ENCODE data around the gene COPZ2. TPM values are rescaled to one million over a fixed set of nuclear protein-coding genes. Genes with fewer than 3 reads are reported as not detected.
"Not testable (repeated sequence)": the region's sequence is repeated elsewhere in the genome, so short reads cannot be mapped to it uniquely, and the experiment has no call there.

Gene COPZ2
- total and polyA plus RNA-seq, 2 donors (not counting 1 experiment from before 2014, with no cell fraction given) = 1.0 to 2.3 TPM

DNA sequence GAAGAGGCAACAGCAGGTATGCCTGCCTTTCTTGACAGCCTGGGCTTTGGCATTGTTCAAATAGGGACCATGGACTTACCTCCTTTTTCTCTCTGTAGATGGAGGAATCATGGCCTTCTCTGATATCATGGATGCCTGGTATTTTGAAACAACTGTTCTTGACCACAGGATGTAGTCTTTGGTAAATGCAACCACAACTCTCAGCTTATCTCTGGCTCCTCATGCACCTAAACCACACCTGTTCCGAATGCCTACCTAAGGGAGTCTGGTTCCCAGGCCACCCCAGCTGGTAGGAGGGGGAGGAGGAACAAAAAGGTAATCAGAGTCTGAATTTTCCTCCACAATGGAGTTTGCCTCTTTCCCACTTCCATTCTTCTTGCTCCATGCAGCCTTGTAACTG is 47.9 kb downstream of the COPZ2 start:
- H3K4me1 ChIP-seq (ENCODE audit: control insufficient read depth in 2 of 2, insufficient read depth in 2 of 2, low read length in 2 of 2) = no peaks in the 10 kb centered on the region
- Mint-ChIP-seq H3K27ac (no peak overlapping the region), H3K4me1 (no peaks in the 10 kb centered on the region), H3K27me3 (peaks cover 9% of the 10 kb centered on the region), H3K4me3 (no peak overlapping the region), H3K9me3 (ENCODE audit: insufficient read depth) (no peaks in the 10 kb centered on the region)
- no peak for DNase-seq
- ATAC-seq (ENCODE audit: low read depth) = no peak
- no peak for TF ChIP-seq EZH2 (IDR thresholded peaks at IDR 0.05; ENCODE audit: borderline replicate concordance, insufficient read depth, low read depth, low read length, poor library complexity, severe bottlenecking)
- TF ChIP-seq, protein P1, sequence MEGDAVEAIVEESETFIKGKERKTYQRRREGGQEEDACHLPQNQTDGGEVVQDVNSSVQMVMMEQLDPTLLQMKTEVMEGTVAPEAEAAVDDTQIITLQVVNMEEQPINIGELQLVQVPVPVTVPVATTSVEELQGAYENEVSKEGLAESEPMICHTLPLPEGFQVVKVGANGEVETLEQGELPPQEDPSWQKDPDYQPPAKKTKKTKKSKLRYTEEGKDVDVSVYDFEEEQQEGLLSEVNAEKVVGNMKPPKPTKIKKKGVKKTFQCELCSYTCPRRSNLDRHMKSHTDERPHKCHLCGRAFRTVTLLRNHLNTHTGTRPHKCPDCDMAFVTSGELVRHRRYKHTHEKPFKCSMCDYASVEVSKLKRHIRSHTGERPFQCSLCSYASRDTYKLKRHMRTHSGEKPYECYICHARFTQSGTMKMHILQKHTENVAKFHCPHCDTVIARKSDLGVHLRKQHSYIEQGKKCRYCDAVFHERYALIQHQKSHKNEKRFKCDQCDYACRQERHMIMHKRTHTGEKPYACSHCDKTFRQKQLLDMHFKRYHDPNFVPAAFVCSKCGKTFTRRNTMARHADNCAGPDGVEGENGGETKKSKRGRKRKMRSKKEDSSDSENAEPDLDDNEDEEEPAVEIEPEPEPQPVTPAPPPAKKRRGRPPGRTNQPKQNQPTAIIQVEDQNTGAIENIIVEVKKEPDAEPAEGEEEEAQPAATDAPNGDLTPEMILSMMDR (IDR thresholded peaks at IDR 0.05) = no peak
- H2AFZ ChIP-seq (ENCODE audit: insufficient read depth, low read depth, low read length, poor library complexity, severe bottlenecking) = no peak overlapping the region
- H3K9me3 ChIP-seq (ENCODE audit: control extremely low read depth in 1 of 3, control insufficient read depth in 2 of 3, insufficient read depth in 1 of 3, low read length in 2 of 3) = no peaks in the 10 kb centered on the region
- WGBS (ENCODE audit: insufficient coverage) = no CpG with 5 or more reads among the region's 1 CpG
- ChIA-PET CTCF (no interaction called here), POLR2A (no interaction called here)
- no peak overlapping the region for H3K4me3 ChIP-seq (ENCODE audit: control extremely low read depth in 1 of 5, extremely low read depth in 1 of 5, insufficient read depth in 1 of 5, low read depth in 2 of 5, low read length in 4 of 5)
- no peaks in the 10 kb centered on the region for H3K79me2 ChIP-seq (ENCODE audit: control insufficient read depth, insufficient read depth, low read length)
- H3K9ac ChIP-seq (ENCODE audit: low read length) = no peak overlapping the region
- H3K27me3 ChIP-seq (replicated peaks in 1 of 4; ENCODE audit: control extremely low read depth in 1 of 4, control insufficient read depth in 3 of 4, insufficient read depth in 4 of 4, low read length in 3 of 4) = peaks cover 0 to 15% (median 0%) of the 10 kb centered on the region in 4 experiments
- H3K36me3 ChIP-seq (replicated peaks in 1 of 2; ENCODE audit: control extremely low read depth in 1 of 2, control insufficient read depth in 1 of 2, extremely low read depth in 1 of 2, insufficient read depth in 2 of 2, low read length in 1 of 2) = no peaks in the 10 kb centered on the region
- no peak overlapping the region for H3K27ac ChIP-seq (ENCODE audit: low read length in 2 of 2)
- intact Hi-C loops (cut with micrococcal nuclease) = no loop called here
- no peaks in the 10 kb centered on the region for H4K20me1 ChIP-seq (ENCODE audit: control insufficient read depth, insufficient read depth, low read length, poor library complexity, severe bottlenecking)
- H3K4me2 ChIP-seq (replicated peaks; ENCODE audit: low read depth, low read length, poor library complexity, severe bottlenecking) = no peak overlapping the region

GRCh38 chr17:47989159-47989558 is 48.4 kb downstream of the COPZ2 start:
- Histone ChIP-seq H3K9me3 (ENCODE audit: control extremely low read depth in 1 of 3, control insufficient read depth in 2 of 3, insufficient read depth in 1 of 3, low read length in 2 of 3) (no peaks in the 10 kb centered on the region), H3K27me3 (replicated peaks in 1 of 4; ENCODE audit: control extremely low read depth in 1 of 4, control insufficient read depth in 3 of 4, insufficient read depth in 4 of 4, low read length in 3 of 4) (peaks cover 0 to 11% (median 0%) of the 10 kb centered on the region in 4 experiments), H2AFZ (ENCODE audit: insufficient read depth, low read depth, low read length, poor library complexity, severe bottlenecking) (no peak overlapping the region), H3K4me1 (ENCODE audit: control insufficient read depth in 2 of 2, insufficient read depth in 2 of 2, low read length in 2 of 2) (no peaks in the 10 kb centered on the region), H3K36me3 (replicated peaks in 1 of 2; ENCODE audit: control extremely low read depth in 1 of 2, control insufficient read depth in 1 of 2, extremely low read depth in 1 of 2, insufficient read depth in 2 of 2, low read length in 1 of 2) (peaks cover 0 to 2% of the 10 kb centered on the region in 2 experiments), H3K9ac (ENCODE audit: low read length) (no peak overlapping the region), H3K27ac (ENCODE audit: low read length in 2 of 2) (no peak overlapping the region), H3K79me2 (ENCODE audit: control insufficient read depth, insufficient read depth, low read length) (no peaks in the 10 kb centered on the region), H3K4me2 (replicated peaks; ENCODE audit: low read depth, low read length, poor library complexity, severe bottlenecking) (no peak overlapping the region), H4K20me1 (ENCODE audit: control insufficient read depth, insufficient read depth, low read length, poor library complexity, severe bottlenecking) (no peaks in the 10 kb centered on the region), H3K4me3 (ENCODE audit: control extremely low read depth in 1 of 5, extremely low read depth in 1 of 5, insufficient read depth in 1 of 5, low read depth in 2 of 5, low read length in 4 of 5) (no peak overlapping the region)
- 92% methylated on average over 6 of the region's 10 CpGs for WGBS (ENCODE audit: insufficient coverage)
- no peak for DNase-seq
- no peaks in the 10 kb centered on the region for H3K4me1 Mint-ChIP-seq
- TF ChIP-seq, protein P1 (IDR thresholded peaks at IDR 0.05) = no peak
- intact Hi-C loops (cut with micrococcal nuclease) = no loop called here
- no peak overlapping the region for H3K4me3 Mint-ChIP-seq
- ChIA-PET CTCF (interaction anchor here (1.1 kb wide), 1 partner anchor 10 kb away, joined by 3 read pairs; no protein-coding TSS in a partner anchor), POLR2A (no interaction called here)
- peaks cover 6% of the 10 kb centered on the region for H3K27me3 Mint-ChIP-seq
- H3K9me3 Mint-ChIP-seq (ENCODE audit: insufficient read depth) = no peaks in the 10 kb centered on the region
- H3K27ac Mint-ChIP-seq = no peak overlapping the region
- no peak for ATAC-seq (ENCODE audit: low read depth)

GRCh38 chr17:47988445-47988844 is 49.2 kb downstream of the COPZ2 start:
- DNase-seq; POLR2A ChIA-PET; H3K4me1 Mint-ChIP-seq; H3K27ac ChIP-seq (ENCODE audit: low read length in 2 of 2); H3K27me3 ChIP-seq (replicated peaks in 1 of 4; ENCODE audit: control extremely low read depth in 1 of 4, control insufficient read depth in 3 of 4, insufficient read depth in 4 of 4, low read length in 3 of 4); H3K36me3 ChIP-seq (replicated peaks in 1 of 2; ENCODE audit: control extremely low read depth in 1 of 2, control insufficient read depth in 1 of 2, extremely low read depth in 1 of 2, insufficient read depth in 2 of 2, low read length in 1 of 2); H3K9ac ChIP-seq (ENCODE audit: low read length); H3K4me2 ChIP-seq (replicated peaks; ENCODE audit: low read depth, low read length, poor library complexity, severe bottlenecking); H3K9me3 Mint-ChIP-seq (ENCODE audit: insufficient read depth); H3K27me3 Mint-ChIP-seq; H2AFZ ChIP-seq (ENCODE audit: insufficient read depth, low read depth, low read length, poor library complexity, severe bottlenecking); H3K4me3 Mint-ChIP-seq; H4K20me1 ChIP-seq (ENCODE audit: control insufficient read depth, insufficient read depth, low read length, poor library complexity, severe bottlenecking); H3K4me3 ChIP-seq (ENCODE audit: control extremely low read depth in 1 of 5, extremely low read depth in 1 of 5, insufficient read depth in 1 of 5, low read depth in 2 of 5, low read length in 4 of 5); H3K4me1 ChIP-seq (ENCODE audit: control insufficient read depth in 2 of 2, insufficient read depth in 2 of 2, low read length in 2 of 2); H3K79me2 ChIP-seq (ENCODE audit: control insufficient read depth, insufficient read depth, low read length); H3K27ac Mint-ChIP-seq; intact Hi-C loops (cut with micrococcal nuclease); H3K9me3 ChIP-seq (ENCODE audit: control extremely low read depth in 1 of 3, control insufficient read depth in 2 of 3, insufficient read depth in 1 of 3, low read length in 2 of 3); ATAC-seq (ENCODE audit: low read depth): not testable (repeated sequence)
- WGBS (ENCODE audit: insufficient coverage) = no CpG with 5 or more reads among the region's 1 CpG
- CTCF ChIA-PET = interaction anchor here (1.1 kb wide), 1 partner anchor 10 kb away, joined by 3 read pairs; no protein-coding TSS in a partner anchor
